Left ventricle myocardium inferior (tissue), 1 donor: Measurements from ENCODE around the gene ZNF384. TPM values are rescaled to one million over a fixed set of nuclear protein-coding genes. Genes with fewer than 3 reads are reported as not detected.

Experiments
- DNase-seq: peaks from one replicate; pipeline ENCODE4 v3.0.0-alpha.2; 2020
- H3K27ac ChIP-seq: fragments of 200-600 bp; replicated peaks from 2 replicates; pipeline ENCODE4 v1.8.0; 2021
- H3K27me3 ChIP-seq: fragments of 200-600 bp; 2 replicates; pipeline ENCODE4 v1.8.0; 2021; ENCODE audit warnings: low read depth
- H3K36me3 ChIP-seq: fragments of 200-600 bp; 2 replicates; pipeline ENCODE4 v1.8.0; 2021
- H3K4me1 ChIP-seq: fragments of 200-600 bp; 2 replicates; pipeline ENCODE4 v1.8.0; 2021
- H3K4me3 ChIP-seq: fragments of 200-600 bp; 2 replicates; pipeline ENCODE4 v1.8.0; 2021; ENCODE audit warnings: mild to moderate bottlenecking, moderate library complexity
- H3K9me3 ChIP-seq: fragments of 200-600 bp; replicated peaks from 2 replicates; pipeline ENCODE4 v1.8.0; 2021
- intact Hi-C: fragments of 100-400 bp; cut with micrococcal nuclease; formaldehyde crosslinking; loops from one replicate; pipeline ENCODE4 v1.11.0; 2022
- total RNA-seq: library from RNA; stranded (reverse); fragmentation: NEBNext Ultra II Directional; extraction: Animal tissue kit (Norgen Biotek cat#: 25700); gene quantifications from one replicate; pipeline ENCODE4 v1.2.1, GENCODE V29; 2021
- TF ChIP-seq, protein P1 (sequence below): fragments of 200-600 bp; IDR thresholded peaks from 2 replicates; pipeline ENCODE4 v1.8.0; 2021; ENCODE audit warnings: antibody characterized with exemption, mild to moderate bottlenecking, borderline replicate concordance
- donor health status: DM: no; HTN: yes; CAD: no; lungs with severe emphysema.

Gene ZNF384
- total RNA-seq, 1 donor from 2014 or later, result 26.5 TPM

DNA sequence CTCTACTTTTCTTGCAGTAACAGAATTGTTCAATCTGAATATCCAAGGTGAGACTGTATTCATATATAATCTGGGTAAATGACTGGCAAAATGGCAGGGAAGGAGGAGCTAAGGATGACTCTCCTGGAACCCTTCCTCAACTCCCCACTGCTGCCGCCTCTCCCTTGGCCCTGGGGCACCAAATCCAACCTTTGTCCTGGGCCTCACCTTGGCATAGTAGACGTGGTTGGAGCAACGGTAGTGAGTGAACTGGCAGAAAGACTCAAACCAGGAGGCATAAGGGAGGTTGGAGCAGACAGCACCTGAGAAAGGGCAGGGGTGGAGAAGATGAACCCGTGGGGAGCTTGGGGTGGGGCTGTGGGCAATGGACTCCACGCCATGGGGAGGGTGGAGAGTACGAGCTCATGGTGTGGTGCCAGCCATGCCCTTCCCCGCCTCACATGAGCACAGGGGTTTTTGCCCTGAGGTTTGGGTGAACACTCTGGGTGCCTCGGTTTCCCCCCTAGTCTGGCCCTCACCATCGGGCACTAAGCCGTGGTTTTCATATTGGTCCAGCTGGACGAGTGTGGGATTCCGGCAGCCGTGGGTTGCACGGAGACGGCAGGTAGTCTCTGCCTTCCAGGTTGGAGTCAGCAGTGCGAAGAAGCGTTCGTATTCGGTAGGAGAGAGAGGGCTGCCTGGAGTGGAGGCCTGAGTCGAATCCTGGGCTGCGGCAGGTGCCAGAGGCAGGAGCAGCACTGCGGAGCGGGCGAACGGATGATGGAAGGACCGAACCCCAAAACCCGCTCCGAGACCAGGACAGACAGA, 42.7 kb downstream of the ZNF384 start:
- H3K27me3 ChIP-seq, result no peaks in the 10 kb centered on the region
- no peak for DNase-seq
- TF ChIP-seq, protein P1, sequence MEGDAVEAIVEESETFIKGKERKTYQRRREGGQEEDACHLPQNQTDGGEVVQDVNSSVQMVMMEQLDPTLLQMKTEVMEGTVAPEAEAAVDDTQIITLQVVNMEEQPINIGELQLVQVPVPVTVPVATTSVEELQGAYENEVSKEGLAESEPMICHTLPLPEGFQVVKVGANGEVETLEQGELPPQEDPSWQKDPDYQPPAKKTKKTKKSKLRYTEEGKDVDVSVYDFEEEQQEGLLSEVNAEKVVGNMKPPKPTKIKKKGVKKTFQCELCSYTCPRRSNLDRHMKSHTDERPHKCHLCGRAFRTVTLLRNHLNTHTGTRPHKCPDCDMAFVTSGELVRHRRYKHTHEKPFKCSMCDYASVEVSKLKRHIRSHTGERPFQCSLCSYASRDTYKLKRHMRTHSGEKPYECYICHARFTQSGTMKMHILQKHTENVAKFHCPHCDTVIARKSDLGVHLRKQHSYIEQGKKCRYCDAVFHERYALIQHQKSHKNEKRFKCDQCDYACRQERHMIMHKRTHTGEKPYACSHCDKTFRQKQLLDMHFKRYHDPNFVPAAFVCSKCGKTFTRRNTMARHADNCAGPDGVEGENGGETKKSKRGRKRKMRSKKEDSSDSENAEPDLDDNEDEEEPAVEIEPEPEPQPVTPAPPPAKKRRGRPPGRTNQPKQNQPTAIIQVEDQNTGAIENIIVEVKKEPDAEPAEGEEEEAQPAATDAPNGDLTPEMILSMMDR, result no peak
- H3K4me3 ChIP-seq, result peak overlapping the region; percentile 65
- intact Hi-C loops, result no loop called here
- H3K36me3 ChIP-seq, result peaks cover 29% of the 10 kb centered on the region
- peaks cover 12% of the 10 kb centered on the region for H3K9me3 ChIP-seq
- H3K27ac ChIP-seq, result peak overlapping the region; percentile 60
- H3K4me1 ChIP-seq, result peaks cover 15% of the 10 kb centered on the region

DNA sequence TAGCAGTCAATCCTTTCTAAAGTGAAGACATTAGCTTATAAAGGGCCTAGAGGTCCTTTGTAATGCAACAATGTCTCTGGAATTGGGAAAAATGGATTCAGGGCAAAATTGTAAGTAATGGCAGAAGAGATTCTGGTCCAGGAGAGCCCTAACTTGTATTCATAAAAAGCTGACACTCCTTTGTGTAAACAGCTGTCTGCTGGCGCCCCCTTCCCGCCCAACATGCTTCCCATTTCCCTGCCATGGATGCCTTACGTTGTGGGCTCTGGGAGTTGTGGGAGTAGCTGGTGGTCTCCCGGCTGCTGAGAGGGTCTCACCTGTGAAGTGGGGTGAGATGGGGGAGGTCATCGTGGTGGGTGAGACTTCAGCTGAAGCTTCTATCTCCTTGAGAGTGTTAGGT, 44.3 kb downstream of the ZNF384 start:
- peaks cover 14% of the 10 kb centered on the region for H3K36me3 ChIP-seq
- intact Hi-C loops, result no loop called here
- no peaks in the 10 kb centered on the region for H3K27me3 ChIP-seq
- peak overlapping the region; percentile 41 for H3K27ac ChIP-seq
- H3K9me3 ChIP-seq, result peaks cover 12% of the 10 kb centered on the region
- no peak for DNase-seq
- TF ChIP-seq, protein P1, result peak; percentile 22
- no peak overlapping the region for H3K4me3 ChIP-seq
- H3K4me1 ChIP-seq, result peaks cover 15% of the 10 kb centered on the region

DNA sequence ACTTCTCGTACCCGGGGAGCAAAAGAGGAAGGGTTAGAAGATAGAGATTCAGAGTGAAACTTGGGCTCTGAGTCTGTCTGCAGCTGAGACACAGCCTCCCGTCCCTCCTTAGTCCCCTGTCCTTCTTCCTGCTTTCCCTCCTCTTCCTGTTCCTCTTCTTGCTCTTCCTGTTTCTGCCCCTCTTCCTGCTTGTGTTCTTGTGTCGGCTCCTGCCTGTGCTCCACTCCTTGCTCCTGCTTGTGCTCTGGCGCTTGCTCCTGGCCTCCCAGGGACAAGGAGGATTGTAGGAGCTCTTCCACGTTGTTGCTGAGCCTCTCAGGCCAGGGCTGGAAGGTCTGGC, 44.9 kb downstream of the ZNF384 start:
- peaks cover 12% of the 10 kb centered on the region for H3K36me3 ChIP-seq
- intact Hi-C loops, result no loop called here
- H3K27me3 ChIP-seq, result no peaks in the 10 kb centered on the region
- H3K4me3 ChIP-seq, result no peak overlapping the region
- TF ChIP-seq, protein P1, result no peak
- peaks cover 15% of the 10 kb centered on the region for H3K4me1 ChIP-seq
- DNase-seq, result no peak
- peak overlapping the region; percentile 41 for H3K27ac ChIP-seq
- peaks cover 12% of the 10 kb centered on the region for H3K9me3 ChIP-seq

DNA sequence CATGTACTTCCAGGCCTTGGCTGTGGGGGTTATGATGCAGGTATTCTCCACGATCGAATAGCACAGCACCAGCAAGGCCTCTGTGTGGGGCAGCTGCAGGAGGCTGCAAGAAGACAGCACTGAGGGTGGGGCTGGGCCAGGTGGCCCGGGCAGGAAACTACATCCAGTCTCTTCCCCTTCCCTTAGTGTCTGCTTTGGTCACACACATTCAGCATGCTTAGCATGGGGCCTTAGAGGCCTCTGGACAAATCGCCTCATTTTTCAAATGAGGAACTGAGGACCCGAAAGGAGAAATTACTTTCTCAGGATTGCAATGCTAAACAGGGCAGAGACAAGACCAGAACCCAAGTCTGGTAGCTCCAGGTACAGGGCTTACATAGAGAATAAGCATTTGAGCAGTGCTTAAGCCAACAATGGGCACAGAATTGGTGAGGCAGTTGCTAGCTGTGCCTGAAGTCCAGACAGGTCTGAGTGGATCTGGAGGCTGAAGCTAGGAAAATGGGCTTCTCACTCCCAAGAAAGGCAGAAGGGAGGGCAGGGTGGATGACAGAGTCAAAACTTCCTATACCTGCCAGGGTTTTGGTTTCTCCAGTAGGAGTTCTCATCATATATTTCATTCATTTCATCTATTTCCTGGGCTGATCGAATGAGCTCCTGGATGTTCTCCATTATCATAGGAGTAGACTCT, 45.5 kb downstream of the ZNF384 start:
- H3K27me3 ChIP-seq, result no peaks in the 10 kb centered on the region
- no peak for DNase-seq
- H3K4me3 ChIP-seq, result no peak overlapping the region
- peak overlapping the region; percentile 50 for H3K27ac ChIP-seq
- H3K36me3 ChIP-seq, result peaks cover 10% of the 10 kb centered on the region
- intact Hi-C loops, result no loop called here
- TF ChIP-seq, protein P1, result no peak
- H3K9me3 ChIP-seq, result peaks cover 12% of the 10 kb centered on the region
- H3K4me1 ChIP-seq, result peaks cover 15% of the 10 kb centered on the region

DNA sequence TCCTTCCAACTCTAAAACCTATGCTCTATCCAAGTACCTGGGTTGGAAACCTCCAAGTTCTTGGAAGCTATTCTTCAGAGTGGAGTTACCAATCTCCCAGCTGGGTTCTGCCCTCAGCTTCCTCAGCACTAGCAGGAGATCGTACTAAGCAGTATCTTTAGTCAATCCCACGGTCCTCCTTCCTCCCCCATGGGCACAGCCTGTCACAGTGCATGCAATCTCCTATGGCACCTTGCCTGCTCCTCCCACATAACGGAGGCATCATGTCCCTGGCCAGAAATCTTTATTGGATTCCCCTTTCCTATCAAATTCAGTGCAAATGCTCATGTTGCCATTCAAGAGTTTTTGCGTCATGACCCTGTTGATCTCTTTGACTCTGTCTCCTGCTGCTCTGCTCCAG, 48.0 kb downstream of the ZNF384 start:
- TF ChIP-seq, protein P1, result no peak
- intact Hi-C loops, result no loop called here
- H3K9me3 ChIP-seq, result peaks cover 12% of the 10 kb centered on the region
- no peaks in the 10 kb centered on the region for H3K36me3 ChIP-seq
- H3K27ac ChIP-seq, result no peak overlapping the region
- H3K27me3 ChIP-seq, result no peaks in the 10 kb centered on the region
- no peak for DNase-seq
- no peak overlapping the region for H3K4me3 ChIP-seq
- no peaks in the 10 kb centered on the region for H3K4me1 ChIP-seq
